NCI-H510A (cell line): ENCODE results near the gene SOS2.

Experiments
- DNase-seq: peaks from one replicate; lab custom pipeline; 2025; lab: John Stamatoyannopoulos, UW

The SOS2 gene

DNA sequence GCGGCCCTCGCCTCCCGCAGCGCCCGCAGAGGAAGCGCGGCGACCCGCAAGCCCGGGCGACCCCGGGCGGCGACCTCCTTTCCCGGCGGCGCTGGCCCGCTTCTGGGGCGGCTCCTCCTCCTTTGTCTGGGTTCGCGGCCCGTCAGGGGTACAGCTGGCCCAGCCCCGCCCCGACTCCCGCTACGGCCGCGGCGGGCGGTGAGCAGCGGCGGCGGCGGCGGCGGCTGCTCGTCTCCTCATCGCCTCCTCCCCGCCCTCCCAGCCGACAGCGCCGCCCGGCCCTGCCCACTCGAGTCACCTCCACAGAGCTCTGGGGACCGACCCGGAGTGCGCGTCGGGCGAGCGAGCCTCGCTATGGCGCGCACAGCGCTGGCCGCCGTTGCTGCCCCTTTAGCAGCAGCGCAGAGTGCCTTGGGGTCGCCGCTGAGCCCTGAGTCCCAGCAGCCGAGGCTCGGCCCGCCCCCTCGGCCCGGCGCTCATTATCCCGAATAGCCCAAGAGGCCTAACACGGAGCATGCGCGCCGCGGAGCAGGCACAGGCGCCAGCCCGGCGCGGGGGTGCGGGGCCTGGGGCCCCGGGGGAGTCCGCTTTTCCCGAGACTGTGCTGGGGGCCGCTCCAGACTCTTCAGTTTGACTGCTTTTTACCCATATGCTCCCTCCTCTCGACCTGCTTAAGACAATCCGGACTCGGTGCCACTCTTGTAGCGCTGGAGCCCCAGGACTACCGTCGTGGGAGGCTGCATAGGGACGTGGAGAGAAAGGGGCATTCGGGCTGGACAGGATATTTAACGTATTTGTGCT, at the start of gene SOS2:
SOS2 (minus strand) TSS at position 104 of the 801 bp plus-strand sequence. CDS start 295 bp downstream, outside the sequence.
- peak; percentile 75 for DNase-seq

- no peak for DNase-seq
Measured at GRCh38 chr14:50272498-50272897, 41.1 kb upstream of the SOS2 start.

GRCh38 chr14:50270932-50271331, 39.6 kb upstream of the SOS2 start:
- no peak for DNase-seq

DNA sequence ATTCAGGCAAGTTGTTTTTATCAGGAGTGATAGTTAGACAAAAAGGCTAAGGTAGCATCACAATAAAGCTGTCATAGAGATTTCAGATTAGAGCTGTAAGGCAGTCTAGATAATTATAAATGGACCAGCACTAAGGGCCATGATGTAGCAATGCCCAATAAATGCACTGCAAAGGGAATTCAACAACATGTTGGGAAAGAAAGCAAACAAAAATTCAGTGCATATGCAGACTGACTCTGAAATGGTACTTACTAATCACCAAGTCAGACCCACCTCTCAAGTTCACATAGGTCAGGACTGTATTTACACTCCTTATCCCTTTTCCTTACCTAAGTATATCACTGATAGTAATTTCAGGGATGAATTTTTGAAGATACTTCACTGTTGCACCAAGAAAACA, 33.7 kb upstream of the SOS2 start:
- no peak for DNase-seq

GRCh38 chr14:50263321-50263720, 31.9 kb upstream of the SOS2 start:
- no peak for DNase-seq

DNA sequence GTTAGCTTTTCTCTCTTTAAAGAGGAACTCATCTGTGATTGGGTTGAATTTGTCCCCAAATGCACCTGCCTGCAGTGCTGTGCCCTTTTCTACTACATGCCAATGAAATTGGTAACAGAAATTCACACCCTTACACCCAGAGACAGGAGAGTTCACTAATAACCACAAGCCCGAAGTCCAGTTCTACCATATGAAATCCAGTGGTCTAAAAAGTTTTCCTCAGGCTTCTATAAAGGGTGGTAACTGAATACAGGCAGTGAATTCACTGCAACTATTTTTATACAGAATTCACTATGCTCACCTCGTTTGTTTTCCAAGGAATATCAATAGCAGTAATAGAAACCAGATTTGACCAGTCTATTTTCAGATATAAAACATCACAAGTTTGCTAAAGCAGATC, 31.5 kb upstream of the SOS2 start:
- DNase-seq = no peak

- DNase-seq = no peak
Measured at GRCh38 chr14:50260511-50260910, 29.1 kb upstream of the SOS2 start.

DNA sequence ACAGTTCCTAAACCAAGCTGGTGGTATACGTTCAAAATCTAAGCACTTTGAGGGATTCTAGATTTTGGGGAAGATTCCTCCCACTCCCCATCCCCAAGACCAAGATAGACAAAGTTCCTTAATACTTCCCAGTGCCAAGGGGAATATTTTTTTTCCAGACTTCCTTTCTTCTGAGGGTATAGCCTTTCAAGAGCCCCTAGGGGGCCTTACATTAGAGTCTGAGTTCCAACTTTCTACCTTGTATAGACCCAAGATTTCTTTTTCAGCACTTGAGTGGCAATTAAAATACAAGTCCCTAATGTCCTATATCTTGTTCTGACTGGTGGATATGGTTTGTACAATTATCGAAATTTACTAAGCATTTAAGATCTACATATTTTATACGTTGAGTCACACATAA, 28.7 kb upstream of the SOS2 start:
- no peak for DNase-seq

DNA sequence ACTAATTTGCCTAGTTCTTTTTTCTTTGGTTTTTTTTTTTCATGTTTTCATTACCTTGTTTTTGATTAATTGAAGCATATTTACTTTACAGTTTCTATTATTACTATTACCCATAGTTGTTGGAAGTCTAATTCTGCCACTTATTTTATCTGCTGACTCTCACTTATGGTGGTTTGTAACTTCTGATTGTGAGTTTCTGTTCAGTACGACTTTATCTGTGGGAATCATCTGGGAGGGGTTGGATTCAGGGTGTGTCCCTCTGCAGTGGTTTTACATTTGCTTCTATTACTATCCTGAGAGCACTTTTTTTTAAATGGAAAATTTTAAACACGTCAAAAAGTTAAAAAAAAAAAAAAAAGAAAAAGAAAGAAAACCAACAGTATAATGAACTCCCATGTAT, 26.4 kb upstream of the SOS2 start:
- DNase-seq = no peak

- DNase-seq = no peak
Measured at GRCh38 chr14:50254248-50254647, 22.9 kb upstream of the SOS2 start.

- no peak for DNase-seq
Measured at GRCh38 chr14:50249136-50249775, 17.9 kb upstream of the SOS2 start.

GRCh38 chr14:50247245-50247644, 15.9 kb upstream of the SOS2 start:
- DNase-seq = no peak

DNA sequence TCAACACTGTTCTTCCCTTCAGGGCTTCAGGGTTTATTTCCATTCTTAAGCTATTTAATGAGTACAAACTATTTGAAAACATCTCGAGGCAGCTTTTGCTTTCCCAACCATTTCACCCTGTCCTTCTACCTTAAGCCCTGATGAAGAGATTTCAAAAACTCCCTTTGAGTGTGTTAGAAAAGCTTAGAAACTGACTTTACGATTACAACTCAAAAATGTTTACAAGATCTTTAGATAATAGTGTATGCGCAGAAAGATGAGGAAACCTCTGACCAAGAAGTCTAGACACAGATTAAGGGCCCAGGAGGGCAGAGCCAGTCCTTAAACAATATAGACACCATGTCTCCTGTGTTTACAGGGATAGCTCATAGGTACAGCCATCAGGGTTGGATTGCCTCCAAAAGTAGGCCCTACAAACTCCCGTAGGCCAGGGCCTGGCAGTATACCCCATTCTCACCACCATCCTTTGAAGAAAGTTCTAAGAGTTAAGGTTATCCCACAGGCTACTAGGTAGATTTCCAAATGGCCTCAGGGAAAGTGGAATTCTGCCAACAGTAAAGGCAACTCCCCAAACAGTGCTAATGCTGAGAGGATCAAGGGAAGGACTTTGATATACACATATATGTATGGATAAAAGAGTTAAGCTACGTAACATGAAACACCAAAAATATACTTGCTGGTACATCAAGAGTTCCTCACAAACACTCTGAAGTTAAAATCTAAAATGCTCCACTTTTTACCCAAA, 11.4 kb upstream of the SOS2 start:
- no peak for DNase-seq

GRCh38 chr14:50242096-50242495, 10.7 kb upstream of the SOS2 start:
- DNase-seq = no peak

GRCh38 chr14:50237427-50237826, 6.0 kb upstream of the SOS2 start:
- no peak for DNase-seq

GRCh38 chr14:50233951-50234250, 2.5 kb upstream of the SOS2 start:
- no peak for DNase-seq

DNA sequence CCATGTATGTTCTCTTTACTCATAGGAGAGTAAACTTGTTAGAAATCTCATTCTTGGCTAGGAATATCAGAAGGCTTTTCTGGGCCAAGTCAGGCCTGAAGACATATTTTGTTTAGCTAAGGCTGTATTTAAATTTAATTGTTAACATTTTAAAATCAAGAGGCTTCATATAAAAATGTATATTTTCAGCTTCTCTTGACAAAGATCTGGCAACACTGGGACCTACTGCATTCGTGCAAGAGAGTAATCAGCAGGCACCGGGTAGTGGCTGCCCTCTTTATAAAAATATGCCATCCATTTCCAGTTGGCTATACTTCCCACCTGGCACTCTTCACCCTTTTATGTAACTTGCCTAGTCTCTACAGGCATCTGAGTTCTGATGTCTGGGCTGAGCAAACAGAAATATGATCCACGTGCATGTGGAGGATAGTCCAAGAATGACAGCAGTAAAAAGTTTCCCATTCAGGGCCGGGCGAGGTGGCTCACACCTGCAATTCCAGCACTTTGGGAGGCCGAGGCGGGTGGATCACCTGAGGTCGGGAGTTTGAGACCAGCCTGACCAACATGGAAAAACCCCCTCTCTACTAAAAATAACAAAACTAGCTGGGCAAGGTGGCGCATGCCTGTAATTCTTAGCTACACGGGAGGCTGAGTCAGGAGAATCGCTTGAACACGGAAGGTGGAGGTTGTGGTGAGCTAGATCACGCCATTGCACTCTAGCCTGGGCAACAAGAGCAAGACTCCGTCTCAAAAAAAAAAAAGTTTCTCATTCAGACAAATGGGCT, 2.0 kb upstream of the SOS2 start:
- peak; percentile 66 for DNase-seq

DNA sequence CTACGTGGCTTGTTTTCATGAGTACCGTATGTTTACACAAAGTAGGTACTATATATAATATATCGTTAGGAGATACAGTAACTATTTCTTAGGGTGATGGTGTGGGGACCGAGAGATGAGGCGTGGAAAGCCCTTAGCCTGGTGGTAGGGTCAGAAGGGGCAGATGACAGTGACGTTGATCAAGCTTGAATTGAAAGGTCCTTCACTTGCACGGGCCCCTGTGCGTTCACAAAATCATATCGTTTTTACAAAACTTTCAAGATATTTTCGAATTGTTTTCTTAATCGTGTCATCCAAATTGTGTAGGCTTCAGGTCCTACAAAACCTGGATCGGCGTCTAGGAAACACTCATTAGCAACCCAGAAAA, 881 bp upstream of the SOS2 start:
- DNase-seq = no peak

DNA sequence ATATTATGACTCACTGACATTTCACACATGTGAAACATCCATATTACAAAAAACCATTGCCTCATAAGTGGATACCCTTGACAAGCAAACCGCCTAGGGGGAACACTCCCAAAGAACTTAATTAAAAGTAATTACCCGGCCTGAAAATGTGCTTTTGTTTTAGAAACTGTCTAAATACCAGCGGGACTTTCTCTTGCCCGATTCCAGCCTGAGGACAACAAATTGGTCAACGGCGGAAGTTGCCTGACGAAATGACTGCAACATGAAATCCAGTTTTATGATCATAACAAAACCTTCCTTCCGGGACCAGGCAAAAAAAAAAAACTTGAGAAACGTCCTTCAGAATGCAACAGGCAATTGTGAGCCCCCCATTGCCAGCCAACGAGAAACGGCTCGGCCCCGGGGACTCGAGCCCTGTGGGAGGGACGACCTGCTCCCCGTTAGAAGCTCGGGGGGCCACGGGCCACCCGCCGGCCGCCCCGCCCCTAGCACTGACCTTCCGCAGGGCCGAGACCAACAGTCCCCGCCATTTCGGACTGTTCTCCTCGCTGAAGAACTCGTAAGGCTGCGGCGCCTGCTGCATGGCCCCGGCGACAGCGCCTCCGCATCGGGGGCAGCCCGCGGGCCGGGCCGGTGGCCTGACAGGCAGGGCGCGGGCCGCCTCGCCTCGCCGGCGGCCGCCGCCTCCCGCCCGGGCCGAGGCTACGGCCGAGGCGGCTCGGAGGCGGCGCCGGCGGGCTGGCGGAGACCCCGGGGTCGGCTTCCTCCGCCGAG, 490 bp downstream of the SOS2 start:
- DNase-seq = no peak

- no peak for DNase-seq
Measured at GRCh38 chr14:50230401-50230700, 1.0 kb downstream of the SOS2 start.

DNA sequence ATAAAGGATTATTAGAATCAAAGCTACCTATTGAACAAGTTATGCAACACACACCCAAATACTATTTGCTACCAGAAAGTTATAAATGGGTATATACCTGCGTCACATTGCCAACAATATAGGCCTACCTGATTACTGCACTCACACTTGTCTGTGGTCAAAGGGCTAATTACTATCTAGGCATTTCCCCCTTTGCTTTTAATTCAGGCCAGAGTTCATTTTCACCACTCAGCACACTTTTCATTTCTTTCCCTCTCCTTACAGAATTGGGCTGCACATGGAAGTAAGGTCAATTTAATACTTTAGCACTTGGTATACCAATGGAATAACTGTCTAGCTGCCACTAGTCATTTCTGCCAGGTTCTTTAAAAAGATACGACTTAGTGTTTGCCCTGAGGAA, 1.7 kb downstream of the SOS2 start:
- no peak for DNase-seq

GRCh38 chr14:50228313-50228712, 3.1 kb downstream of the SOS2 start:
- no peak for DNase-seq
